SK-N-SH treated with all-trans-retinoic acid at 6 μM for 48 hours (cell line): Measurements from ENCODE around the gene FOXO3.

ENCODE experiments used
- ARNTL ChIP-seq: fragments of 450-650 bp; formaldehyde crosslinking; IDR thresholded peaks from 2 replicates; pipeline ENCODE4 v1.5.0; 2020; ENCODE audit warnings: low read depth, mild to moderate bottlenecking, moderate library complexity, borderline replicate concordance
- CSDC2 ChIP-seq: fragments of 250-450 bp; sonication (Bioruptor Pico); IDR thresholded peaks from 2 replicates; pipeline ENCODE4 v1.5.0; 2020; ENCODE audit warnings: mild to moderate bottlenecking, moderate library complexity
- ESRRG ChIP-seq: fragments of 250-450 bp; sonication (Bioruptor Pico); IDR thresholded peaks from 2 replicates; pipeline ENCODE4 v1.6.1; 2021; ENCODE audit warnings: mild to moderate bottlenecking
- RARB ChIP-seq: fragments of 250-450 bp; sonication (Bioruptor Pico); IDR thresholded peaks from 2 replicates; pipeline ENCODE4 v1.8.0; 2021; ENCODE audit warnings: mild to moderate bottlenecking, moderate library complexity
- ZFP3 ChIP-seq: fragments of 250-450 bp; sonication (Bioruptor Pico); IDR thresholded peaks from 2 replicates; pipeline ENCODE4 v1.5.0; 2020; ENCODE audit warnings: mild to moderate bottlenecking, moderate library complexity
- ZFP30 ChIP-seq: fragments of 450-650 bp; formaldehyde crosslinking; IDR thresholded peaks from 2 replicates; pipeline ENCODE4 v1.5.0; 2022; ENCODE audit warnings: mild to moderate bottlenecking, moderate library complexity
- ZNF565 ChIP-seq: fragments of 450-650 bp; formaldehyde crosslinking; conservative IDR thresholded peaks from 2 replicates; pipeline ENCODE4 v1.5.0; 2020; ENCODE audit warnings: low read depth, mild to moderate bottlenecking, moderate library complexity
- ZNF8 ChIP-seq: fragments of 450-650 bp; formaldehyde crosslinking; IDR thresholded peaks from 2 replicates; pipeline ENCODE4 v1.5.0; 2020; ENCODE audit warnings: mild to moderate bottlenecking, moderate library complexity
- TF ChIP-seq, protein P1 (sequence below): fragments of 250-450 bp; sonication (Bioruptor Pico); IDR thresholded peaks from 2 replicates; pipeline ENCODE4 v1.8.0; 2020; ENCODE audit warnings: mild to moderate bottlenecking, moderate library complexity, borderline replicate concordance
- TF ChIP-seq, protein P2 (sequence below): fragments of 250-450 bp; sonication (Bioruptor Pico); IDR thresholded peaks from 2 replicates; pipeline ENCODE4 v1.5.1; 2021; ENCODE audit warnings: mild to moderate bottlenecking, moderate library complexity
- TF ChIP-seq, protein P3 (sequence below): fragments of 250-450 bp; sonication (Bioruptor Pico); IDR thresholded peaks from 2 replicates; pipeline ENCODE4 v1.5.1; 2020; ENCODE audit warnings: low read depth, mild to moderate bottlenecking, moderate library complexity

DNA sequence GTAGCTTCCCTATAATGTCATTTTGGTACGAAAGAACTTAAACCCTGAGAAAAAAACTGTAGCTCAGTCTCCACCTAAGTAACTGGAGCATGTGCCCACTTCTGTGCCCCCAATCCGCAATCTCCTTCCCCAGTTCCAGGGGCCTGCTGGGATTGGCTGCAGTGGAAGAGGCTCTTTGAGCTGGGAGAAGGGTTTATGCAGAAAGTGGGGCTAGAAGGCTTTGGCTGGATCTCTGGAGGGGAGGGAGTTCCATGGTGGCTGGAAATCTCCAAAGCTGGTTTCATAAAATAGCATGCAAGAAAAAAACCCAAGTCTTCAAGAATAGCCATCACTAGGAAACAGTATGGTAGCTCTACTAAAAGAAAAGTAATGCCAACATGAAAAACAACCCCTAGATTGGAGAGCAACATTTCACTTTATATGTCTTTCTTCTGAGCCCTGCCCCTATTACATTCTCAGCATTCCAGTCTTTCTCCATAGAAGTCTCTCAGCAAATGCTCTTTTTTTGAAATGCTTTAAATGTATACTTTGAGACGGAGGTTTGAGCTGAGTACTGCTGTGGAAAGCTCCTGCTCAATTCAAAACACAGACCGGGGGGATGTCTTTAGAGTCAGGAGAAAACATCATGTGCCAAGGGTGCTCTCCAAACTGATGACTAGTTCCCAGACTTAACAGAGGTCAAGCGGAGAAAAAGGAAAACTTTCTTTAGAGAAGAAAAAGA is 36.0 kb upstream of the FOXO3 start:
- TF ChIP-seq ZFP30 (CRISPR knock-in tag) (no peak), ZFP3 (CRISPR knock-in tag) (no peak), RARB (CRISPR knock-in tag) (no peak), CSDC2 (no peak), ESRRG (CRISPR knock-in tag) (no peak), ZNF565 (no peak), ARNTL (CRISPR knock-in tag) (no peak), ZNF8 (CRISPR knock-in tag) (no peak)
- TF ChIP-seq, protein P1, sequence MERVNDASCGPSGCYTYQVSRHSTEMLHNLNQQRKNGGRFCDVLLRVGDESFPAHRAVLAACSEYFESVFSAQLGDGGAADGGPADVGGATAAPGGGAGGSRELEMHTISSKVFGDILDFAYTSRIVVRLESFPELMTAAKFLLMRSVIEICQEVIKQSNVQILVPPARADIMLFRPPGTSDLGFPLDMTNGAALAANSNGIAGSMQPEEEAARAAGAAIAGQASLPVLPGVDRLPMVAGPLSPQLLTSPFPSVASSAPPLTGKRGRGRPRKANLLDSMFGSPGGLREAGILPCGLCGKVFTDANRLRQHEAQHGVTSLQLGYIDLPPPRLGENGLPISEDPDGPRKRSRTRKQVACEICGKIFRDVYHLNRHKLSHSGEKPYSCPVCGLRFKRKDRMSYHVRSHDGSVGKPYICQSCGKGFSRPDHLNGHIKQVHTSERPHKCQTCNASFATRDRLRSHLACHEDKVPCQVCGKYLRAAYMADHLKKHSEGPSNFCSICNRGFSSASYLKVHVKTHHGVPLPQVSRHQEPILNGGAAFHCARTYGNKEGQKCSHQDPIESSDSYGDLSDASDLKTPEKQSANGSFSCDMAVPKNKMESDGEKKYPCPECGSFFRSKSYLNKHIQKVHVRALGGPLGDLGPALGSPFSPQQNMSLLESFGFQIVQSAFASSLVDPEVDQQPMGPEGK (CRISPR knock-in tag) = no peak
- TF ChIP-seq, protein P2, sequence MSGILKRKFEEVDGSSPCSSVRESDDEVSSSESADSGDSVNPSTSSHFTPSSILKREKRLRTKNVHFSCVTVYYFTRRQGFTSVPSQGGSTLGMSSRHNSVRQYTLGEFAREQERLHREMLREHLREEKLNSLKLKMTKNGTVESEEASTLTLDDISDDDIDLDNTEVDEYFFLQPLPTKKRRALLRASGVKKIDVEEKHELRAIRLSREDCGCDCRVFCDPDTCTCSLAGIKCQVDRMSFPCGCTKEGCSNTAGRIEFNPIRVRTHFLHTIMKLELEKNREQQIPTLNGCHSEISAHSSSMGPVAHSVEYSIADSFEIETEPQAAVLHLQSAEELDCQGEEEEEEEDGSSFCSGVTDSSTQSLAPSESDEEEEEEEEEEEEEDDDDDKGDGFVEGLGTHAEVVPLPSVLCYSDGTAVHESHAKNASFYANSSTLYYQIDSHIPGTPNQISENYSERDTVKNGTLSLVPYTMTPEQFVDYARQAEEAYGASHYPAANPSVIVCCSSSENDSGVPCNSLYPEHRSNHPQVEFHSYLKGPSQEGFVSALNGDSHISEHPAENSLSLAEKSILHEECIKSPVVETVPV (CRISPR knock-in tag) = no peak
- TF ChIP-seq, protein P3, sequence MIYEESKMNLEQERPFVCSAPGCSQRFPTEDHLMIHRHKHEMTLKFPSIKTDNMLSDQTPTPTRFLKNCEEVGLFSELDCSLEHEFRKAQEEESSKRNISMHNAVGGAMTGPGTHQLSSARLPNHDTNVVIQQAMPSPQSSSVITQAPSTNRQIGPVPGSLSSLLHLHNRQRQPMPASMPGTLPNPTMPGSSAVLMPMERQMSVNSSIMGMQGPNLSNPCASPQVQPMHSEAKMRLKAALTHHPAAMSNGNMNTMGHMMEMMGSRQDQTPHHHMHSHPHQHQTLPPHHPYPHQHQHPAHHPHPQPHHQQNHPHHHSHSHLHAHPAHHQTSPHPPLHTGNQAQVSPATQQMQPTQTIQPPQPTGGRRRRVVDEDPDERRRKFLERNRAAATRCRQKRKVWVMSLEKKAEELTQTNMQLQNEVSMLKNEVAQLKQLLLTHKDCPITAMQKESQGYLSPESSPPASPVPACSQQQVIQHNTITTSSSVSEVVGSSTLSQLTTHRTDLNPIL (CRISPR knock-in tag) = no peak
